HG03460 (cell line): ENCODE data around the gene PDE3B.
"Not testable (repeated sequence)": the region's sequence is repeated elsewhere in the genome, so short reads cannot be mapped to it uniquely, and the experiment has no call there.

Experiments
- ATAC-seq: cut with Tn5 transposase; IDR thresholded peaks from one replicate; pipeline ENCODE4 v1.9.1; 2021; ENCODE audit not compliant: unreplicated experiment

Gene PDE3B

GRCh38 chr11:14742849-14743559, 99.4 kb downstream of the PDE3B start:
- ATAC-seq = no peak

GRCh38 chr11:14743667-14744066, 100.1 kb downstream of the PDE3B start:
- ATAC-seq = not testable (repeated sequence)

DNA sequence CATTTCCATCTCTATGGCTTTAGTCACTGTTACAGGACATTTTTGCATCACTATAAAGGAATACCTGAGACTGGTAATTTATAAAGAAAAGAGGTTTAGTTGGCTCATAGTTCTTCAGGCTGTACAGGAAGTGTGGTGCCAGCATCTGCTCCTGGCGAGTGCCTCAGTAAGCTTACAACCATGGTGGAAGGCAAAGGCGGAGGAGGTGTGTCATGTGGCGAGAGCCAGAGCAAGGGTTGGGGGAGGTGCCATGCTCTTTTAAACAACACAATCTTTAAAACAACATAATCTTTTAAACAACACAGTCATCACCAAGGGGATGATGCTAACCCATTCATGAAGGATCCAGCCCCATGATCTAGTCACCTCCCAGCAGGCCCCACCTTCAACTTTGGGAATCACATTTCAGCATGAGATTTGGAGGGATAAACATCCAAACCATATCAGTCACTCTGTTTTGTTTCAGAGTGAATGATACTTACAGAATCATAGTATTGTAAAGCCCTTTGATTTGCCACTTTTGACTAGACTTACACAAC, 103.3 kb downstream of the PDE3B start:
- no peak for ATAC-seq

DNA sequence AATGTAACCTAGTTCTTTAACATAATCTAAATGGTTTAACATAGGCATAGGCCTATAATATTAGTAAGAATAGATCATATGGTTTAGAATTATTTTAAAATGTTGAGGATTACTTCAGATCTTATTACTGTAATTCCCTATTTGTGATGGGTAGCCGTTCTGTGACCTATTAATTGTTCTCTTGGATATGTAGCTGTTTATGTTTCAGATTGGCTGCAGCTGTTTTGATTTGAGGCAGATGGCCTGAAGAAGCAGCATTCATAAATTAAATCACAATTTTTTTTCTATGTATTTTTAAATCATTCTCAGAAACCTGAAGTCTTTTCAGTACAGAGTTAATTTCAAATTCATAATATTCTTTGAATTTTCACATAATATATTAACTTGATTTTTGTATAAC, 104.5 kb downstream of the PDE3B start:
- no peak for ATAC-seq

DNA sequence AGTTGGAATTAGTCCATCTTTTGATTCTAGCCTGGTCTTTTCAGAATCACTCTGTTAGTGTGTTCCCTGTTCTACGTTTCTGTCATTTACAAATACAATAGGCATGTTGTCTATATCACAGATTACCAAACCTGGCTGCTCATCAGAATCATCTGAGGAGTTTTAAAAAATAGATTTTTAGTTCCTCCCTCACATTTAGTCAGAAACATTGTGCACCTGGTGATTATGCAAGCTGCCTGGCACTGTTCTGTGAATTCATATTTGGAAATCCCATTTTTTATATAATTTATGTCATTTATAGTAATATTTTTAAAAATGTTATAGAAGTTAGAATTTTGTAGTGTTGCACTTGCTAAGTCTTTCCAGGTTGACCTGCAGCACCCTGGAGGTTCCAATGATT, 107.3 kb downstream of the PDE3B start:
- ATAC-seq = no peak

GRCh38 chr11:14751975-14752407, 108.4 kb downstream of the PDE3B start:
- ATAC-seq = no peak

- ATAC-seq = no peak
These were observed 111.5 kb downstream of the PDE3B start for GRCh38 chr11:14755140-14755539.

DNA sequence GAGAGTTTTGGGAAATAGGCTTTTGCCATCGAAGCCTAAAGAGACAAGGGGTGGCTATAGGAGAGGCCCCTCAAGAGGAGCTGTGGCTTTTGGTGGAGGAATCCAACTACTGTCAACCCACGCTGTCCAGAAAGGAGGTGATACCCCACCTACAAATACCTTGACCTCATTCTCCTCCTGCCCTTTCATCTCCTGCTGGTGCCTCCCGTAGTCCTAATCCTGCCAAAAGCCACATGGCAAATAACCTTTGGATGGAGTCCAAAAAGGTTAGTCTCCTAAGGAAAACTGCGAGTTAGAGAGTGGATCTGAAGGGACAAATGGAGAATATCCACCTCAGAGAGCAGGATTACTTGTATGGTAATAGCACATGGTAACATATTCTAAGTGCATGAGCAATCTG, 112.7 kb downstream of the PDE3B start:
- no peak for ATAC-seq

DNA sequence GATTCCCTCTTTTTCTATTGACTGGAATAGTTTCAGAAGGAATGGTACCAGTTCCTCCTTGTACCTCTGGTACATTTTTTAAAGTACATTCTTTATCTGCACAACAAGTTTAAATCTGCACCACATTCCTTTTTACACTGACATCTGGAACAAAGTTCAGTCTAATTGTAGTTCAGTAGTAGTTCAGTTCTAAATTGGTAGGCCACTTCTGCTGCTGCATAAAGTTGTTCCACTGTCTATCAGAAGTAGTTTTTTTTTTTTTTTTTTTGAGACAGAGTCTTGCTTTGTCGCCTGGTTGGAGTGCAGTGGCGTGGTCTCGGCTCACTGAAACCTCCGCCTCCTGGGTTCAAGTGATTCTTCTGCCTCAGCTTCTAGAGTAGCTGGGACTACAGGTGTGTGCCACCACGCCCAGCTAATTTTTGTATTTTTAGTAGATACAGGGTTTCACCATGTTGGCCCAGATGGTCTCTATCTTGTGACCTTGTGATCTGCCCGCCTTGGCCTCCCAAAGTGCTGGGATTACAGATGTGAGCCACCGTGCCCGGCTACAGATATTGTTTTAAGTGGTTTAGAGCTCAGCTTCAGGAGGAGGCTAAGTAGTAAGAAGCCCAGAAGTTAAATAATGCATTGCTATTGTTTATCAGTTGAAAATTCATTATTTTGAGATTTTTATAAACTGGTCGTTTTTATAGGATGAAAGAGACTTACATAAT, 115.9 kb downstream of the PDE3B start:
- not testable (repeated sequence) for ATAC-seq

DNA sequence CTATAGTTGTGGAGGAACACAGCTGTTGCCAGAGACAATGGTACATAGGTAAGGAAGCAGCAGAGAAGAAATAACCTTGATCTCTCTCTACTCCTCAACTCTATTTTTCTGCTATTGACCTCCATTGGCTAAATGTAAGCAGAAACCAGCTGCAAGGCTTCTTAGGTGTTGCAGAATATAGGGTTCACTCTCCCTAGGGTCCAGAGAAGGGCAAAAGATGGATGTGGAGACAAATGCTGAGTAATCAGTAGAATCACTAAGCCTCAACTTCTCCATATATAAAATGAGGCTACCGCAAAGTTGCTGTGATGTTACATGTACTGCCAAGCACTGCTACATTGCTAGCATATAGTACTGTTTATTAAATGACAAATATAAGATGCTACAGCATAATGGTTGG, 120.6 kb downstream of the PDE3B start:
- no peak for ATAC-seq

- ATAC-seq = peak; percentile 86
These were observed 121.2 kb downstream of the PDE3B start for GRCh38 chr11:14764579-14765527.

DNA sequence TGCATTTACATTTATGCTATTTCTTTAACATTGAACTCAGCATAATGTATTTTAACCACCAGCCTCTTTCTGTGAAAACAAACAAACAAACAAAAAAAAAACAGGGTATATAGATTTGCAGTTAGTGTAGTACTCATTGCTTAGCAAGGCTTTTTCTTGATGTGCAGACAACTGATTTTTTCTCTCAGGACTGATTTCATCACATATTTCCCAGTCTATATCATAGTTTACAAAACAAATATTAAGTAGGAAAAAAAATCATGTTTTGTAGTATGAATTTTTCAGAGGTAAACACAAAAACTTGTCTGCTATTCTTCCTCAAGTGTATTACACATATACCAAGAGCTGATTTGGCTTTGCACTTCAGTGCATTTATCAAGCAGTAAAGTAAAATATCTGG, 123.0 kb downstream of the PDE3B start:
- no peak for ATAC-seq

GRCh38 chr11:14768526-14769188, 125.1 kb downstream of the PDE3B start:
- ATAC-seq = peak; percentile 46

- ATAC-seq = no peak
These were observed 130.2 kb downstream of the PDE3B start for GRCh38 chr11:14773755-14774154.

GRCh38 chr11:14774721-14775120, 131.1 kb downstream of the PDE3B start:
- no peak for ATAC-seq

DNA sequence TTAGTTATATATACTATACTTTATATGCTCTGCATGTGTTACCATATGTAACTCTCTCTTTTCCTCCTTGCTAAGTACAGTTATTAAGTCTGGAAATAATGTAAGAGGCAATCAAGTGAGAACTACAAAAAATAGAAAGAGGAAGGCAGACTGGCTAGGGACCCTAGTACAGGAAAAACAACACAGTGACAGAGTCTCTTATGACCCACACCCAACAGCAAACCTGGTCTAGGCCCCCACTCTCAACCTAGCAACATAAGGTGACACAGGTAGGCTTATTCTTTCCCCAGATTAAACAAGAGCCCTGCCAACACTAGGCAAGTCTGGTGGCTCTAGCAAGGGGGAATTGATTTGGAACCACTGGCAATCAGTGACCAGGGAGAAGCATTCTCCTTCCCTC, 132.3 kb downstream of the PDE3B start:
- no peak for ATAC-seq

DNA sequence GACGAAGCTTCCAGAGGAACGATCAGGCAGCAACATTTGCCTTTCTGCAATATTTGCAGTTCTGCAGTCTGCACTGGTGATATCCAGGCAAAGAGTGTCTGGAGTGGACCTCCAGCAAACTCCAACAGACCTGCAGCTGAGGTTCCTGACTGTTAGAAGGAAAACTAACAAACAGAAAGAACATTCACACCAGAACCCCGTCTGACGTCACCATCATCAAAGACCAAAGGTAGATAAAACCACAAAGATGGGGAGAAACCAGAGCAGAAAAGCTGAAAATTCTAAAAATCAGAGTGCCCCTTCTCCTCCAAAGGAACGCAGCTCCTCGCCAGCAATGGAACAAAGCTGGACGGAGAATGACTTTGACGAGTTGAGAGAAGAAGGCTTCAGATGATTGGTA, 134.9 kb downstream of the PDE3B start:
- not testable (repeated sequence) for ATAC-seq

GRCh38 chr11:14783788-14784187, 140.2 kb downstream of the PDE3B start:
- ATAC-seq = no peak

- ATAC-seq = no peak
These were observed 140.6 kb downstream of the PDE3B start for GRCh38 chr11:14784230-14784629.

GRCh38 chr11:14789879-14790484, 146.4 kb downstream of the PDE3B start:
- ATAC-seq = no peak
